ENCODE measurements around the gene STIM2. TPM values are rescaled to one million over a fixed set of nuclear protein-coding genes. Genes with fewer than 3 reads are reported as not detected.
A peak's percentile ranks its signal among the peaks of the same experiment; 100 is the strongest.

Gene STIM2
- total RNA-seq, 4 donors from 2014 or later = 3.9 to 7.6 (median 4.9) TPM

DNA sequence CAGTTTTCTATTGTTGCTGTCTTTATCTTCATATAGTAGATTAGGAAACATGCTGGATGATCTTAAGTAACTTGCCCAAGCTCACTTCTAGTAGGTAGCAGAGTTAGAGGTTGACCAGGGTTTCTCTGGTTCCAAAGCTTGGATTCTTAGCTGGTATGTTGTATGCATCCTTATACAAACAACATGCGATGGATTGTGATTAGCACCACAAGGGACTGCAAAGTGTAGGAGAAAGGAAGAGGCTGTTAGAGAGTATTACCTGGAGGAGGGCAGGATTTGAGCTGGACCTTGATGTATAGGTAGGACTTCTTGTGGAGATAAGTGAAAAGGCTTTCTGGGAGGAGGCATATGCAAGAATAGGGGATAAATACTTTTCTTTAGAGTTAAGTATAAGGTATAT lies 5.6 kb downstream of the STIM2 start:
- Histone ChIP-seq H3K27ac (no peak overlapping the region), H3K36me3 (no peaks in the 10 kb centered on the region), H3K9me3 (no peaks in the 10 kb centered on the region), H3K4me3 (no peak overlapping the region), H3K4me1 (peaks cover 40 to 45% of the 10 kb centered on the region in 2 donors), H3K27me3 (no peaks in the 10 kb centered on the region)
- in situ Hi-C loops (cut with MboI; ENCODE audit: low sequenced_read_pairs in 4 of 4) = loop anchor here in 3 of 4 donors (25.0 kb wide), 3 partner anchors 279 to 954 kb away; partner anchors contain the start of genes SMIM20 (in 3 of the 3), RBPJ (in 2 of the 3) and TBC1D19 (in 2 of the 3)
- no peak for TF ChIP-seq POLR2A (IDR thresholded peaks at IDR 0.05)
- TF ChIP-seq, protein P1, sequence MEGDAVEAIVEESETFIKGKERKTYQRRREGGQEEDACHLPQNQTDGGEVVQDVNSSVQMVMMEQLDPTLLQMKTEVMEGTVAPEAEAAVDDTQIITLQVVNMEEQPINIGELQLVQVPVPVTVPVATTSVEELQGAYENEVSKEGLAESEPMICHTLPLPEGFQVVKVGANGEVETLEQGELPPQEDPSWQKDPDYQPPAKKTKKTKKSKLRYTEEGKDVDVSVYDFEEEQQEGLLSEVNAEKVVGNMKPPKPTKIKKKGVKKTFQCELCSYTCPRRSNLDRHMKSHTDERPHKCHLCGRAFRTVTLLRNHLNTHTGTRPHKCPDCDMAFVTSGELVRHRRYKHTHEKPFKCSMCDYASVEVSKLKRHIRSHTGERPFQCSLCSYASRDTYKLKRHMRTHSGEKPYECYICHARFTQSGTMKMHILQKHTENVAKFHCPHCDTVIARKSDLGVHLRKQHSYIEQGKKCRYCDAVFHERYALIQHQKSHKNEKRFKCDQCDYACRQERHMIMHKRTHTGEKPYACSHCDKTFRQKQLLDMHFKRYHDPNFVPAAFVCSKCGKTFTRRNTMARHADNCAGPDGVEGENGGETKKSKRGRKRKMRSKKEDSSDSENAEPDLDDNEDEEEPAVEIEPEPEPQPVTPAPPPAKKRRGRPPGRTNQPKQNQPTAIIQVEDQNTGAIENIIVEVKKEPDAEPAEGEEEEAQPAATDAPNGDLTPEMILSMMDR (IDR thresholded peaks at IDR 0.05 in 4 of 5, conservative IDR thresholded peaks at IDR 0.05 in 1 of 5) = no peak
- intact Hi-C loops (cut with DNase I; ENCODE audit: low total_unique reads) = no loop called here
- DNase-seq = no peak
- ATAC-seq = no peak

GRCh38 chr4:26866781-26867180 lies 6.1 kb downstream of the STIM2 start:
- TF ChIP-seq POLR2A (IDR thresholded peaks at IDR 0.05) = no peak
- TF ChIP-seq, protein P1 (IDR thresholded peaks at IDR 0.05 in 4 of 5, conservative IDR thresholded peaks at IDR 0.05 in 1 of 5) = no peak
- Histone ChIP-seq H3K36me3 (no peaks in the 10 kb centered on the region), H3K9me3 (no peaks in the 10 kb centered on the region), H3K4me1 (peaks cover 44 to 50% of the 10 kb centered on the region in 2 donors), H3K4me3 (no peak overlapping the region), H3K27ac (no peak overlapping the region), H3K27me3 (no peaks in the 10 kb centered on the region)
- in situ Hi-C loops (cut with MboI; ENCODE audit: low sequenced_read_pairs in 4 of 4) = loop anchor here in 3 of 4 donors (25.0 kb wide), 3 partner anchors 279 to 954 kb away; partner anchors contain the start of genes SMIM20 (in 3 of the 3), RBPJ (in 2 of the 3) and TBC1D19 (in 2 of the 3)
- intact Hi-C loops (cut with DNase I; ENCODE audit: low total_unique reads) = no loop called here
- DNase-seq (no peak), ATAC-seq (no peak)

DNA sequence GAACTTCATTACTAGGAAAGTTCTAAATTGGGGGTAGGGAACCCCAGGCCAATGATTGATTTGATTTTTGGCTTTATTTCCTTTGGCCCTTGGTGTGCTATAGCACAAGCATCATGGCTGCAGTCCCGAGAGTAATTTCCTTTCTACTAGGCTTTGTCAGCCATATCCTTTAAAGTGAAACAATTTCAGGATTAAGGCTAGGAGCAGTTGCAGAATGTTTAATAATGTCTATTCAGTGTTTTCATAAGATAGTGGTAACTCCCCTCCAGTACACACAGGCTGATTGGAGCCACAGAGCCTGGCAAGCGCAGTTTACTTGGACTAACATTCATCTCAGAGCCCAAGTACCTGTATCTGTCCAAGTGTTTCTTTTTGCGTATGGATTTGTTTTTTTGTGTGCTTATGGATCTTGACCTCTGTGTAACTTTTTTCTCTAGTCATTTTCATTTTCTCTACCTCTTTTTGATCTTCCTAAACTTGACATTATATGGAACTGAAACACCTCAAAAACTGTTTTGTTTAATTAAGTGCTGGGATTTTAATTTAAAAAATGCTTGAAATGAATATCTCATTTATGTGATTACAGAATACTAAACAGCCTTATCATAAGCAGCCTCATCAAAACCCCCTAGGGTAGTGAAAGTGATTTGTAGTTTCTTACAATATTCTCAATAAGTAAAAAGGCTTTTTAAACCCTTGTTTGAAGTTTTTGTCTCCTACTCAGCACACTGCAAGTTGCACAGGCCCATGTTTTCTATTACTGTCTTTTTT lies 7.5 kb downstream of the STIM2 start:
- DNase-seq (no peak), ATAC-seq (no peak)
- peaks cover 31 to 40% of the 10 kb centered on the region in 2 donors for H3K4me1 ChIP-seq
- H3K27me3 ChIP-seq = no peaks in the 10 kb centered on the region
- in situ Hi-C loops (cut with MboI; ENCODE audit: low sequenced_read_pairs in 4 of 4) (loop anchor here in 3 of 4 donors (25.0 kb wide), 3 partner anchors 281 to 956 kb away; partner anchors contain the start of genes SMIM20 (in 3 of the 3), RBPJ (in 2 of the 3) and TBC1D19 (in 2 of the 3)), intact Hi-C loops (cut with DNase I; ENCODE audit: low total_unique reads) (no loop called here)
- H3K27ac ChIP-seq = peak overlapping the region in 2 of 4 donors; percentile 7 to 30
- H3K9me3 ChIP-seq = no peaks in the 10 kb centered on the region
- no peak overlapping the region for H3K4me3 ChIP-seq
- no peak for TF ChIP-seq POLR2A (IDR thresholded peaks at IDR 0.05)
- TF ChIP-seq, protein P1 (IDR thresholded peaks at IDR 0.05 in 4 of 5, conservative IDR thresholded peaks at IDR 0.05 in 1 of 5) = no peak
- H3K36me3 ChIP-seq = no peaks in the 10 kb centered on the region

DNA sequence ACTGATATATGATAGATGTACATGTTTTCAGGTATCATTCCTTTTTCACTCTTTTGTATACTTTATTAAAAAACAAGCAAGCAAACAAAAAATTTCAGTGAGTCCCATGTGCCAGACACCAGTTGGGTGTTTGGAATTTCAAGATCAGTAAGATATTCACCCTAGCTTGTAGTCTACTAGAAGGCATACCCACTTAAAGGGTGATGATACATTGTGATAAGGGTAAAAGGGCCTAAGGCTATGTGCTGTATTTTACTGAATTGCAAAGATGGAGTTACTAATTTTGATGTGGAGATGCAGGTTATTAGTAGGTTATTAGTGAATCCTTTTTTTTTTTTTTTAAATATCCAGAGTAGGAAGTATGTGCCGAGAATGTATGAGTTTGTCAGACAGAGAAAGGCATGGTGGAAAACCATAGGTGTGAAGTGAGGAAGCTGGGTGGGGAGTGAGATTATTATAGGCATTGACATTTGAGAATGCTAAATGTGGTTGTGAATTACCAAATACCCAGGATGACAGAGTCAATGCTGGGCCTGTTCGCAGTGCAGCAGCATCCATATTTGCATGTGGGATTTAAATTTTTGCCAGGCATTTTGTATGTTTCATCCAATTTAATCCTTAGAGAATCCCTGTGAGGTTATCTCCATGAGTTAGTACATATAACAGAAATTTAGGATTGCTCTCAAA lies 10.1 kb downstream of the STIM2 start:
- H3K27ac ChIP-seq = no peak overlapping the region

More for the DNA sequence above, 10.1 kb downstream of the STIM2 start:
- no peaks in the 10 kb centered on the region for H3K9me3 ChIP-seq
- no peaks in the 10 kb centered on the region for H3K27me3 ChIP-seq
- no peak overlapping the region for H3K4me3 ChIP-seq
- H3K4me1 ChIP-seq = peaks cover 23 to 26% of the 10 kb centered on the region in 2 donors
- DNase-seq (no peak), ATAC-seq (no peak)
- in situ Hi-C loops (cut with MboI; ENCODE audit: low sequenced_read_pairs in 4 of 4) (loop anchor here in 3 of 4 donors (25.0 kb wide), 3 partner anchors 283 to 958 kb away; partner anchors contain the start of genes SMIM20 (in 3 of the 3), RBPJ (in 2 of the 3) and TBC1D19 (in 2 of the 3)), intact Hi-C loops (cut with DNase I; ENCODE audit: low total_unique reads) (no loop called here)
- TF ChIP-seq POLR2A (IDR thresholded peaks at IDR 0.05) = no peak
- TF ChIP-seq, protein P1 (IDR thresholded peaks at IDR 0.05 in 4 of 5, conservative IDR thresholded peaks at IDR 0.05 in 1 of 5) = no peak
- no peaks in the 10 kb centered on the region for H3K36me3 ChIP-seq

Data from gastrocnemius medialis (tissue), 4 donors.